Hepatocyte (in vitro differentiated cells): ENCODE results near the gene SUMO4. TPM values are rescaled to one million over a fixed set of nuclear protein-coding genes. Genes with fewer than 3 reads are reported as not detected.

Source experiments
- DNase-seq: peaks from one replicate; pipeline ENCODE4 v3.0.0-alpha.2; 2016; ENCODE audit warnings: low spot score
- H2AFZ ChIP-seq: fragments of 200-600 bp; sonication (generic); 2 replicates; pipeline ENCODE4 v1.6.0; 2016; ENCODE audit warnings: antibody characterized with exemption, mild to moderate bottlenecking
- H3K27ac ChIP-seq: fragments of 200-600 bp; sonication (generic); 2 replicates; pipeline ENCODE4 v1.5.1; 2016; ENCODE audit warnings: mild to moderate bottlenecking
- H3K27me3 ChIP-seq: fragments of 200-600 bp; sonication (generic); 2 replicates; pipeline ENCODE4 v1.6.1; 2016
- H3K36me3 ChIP-seq: fragments of 200-600 bp; sonication (generic); replicated peaks from 2 replicates; pipeline ENCODE4 v1.5.1; 2016; ENCODE audit warnings: low read depth; ENCODE audit not compliant: insufficient read depth
- H3K4me1 ChIP-seq: fragments of 200-600 bp; sonication (generic); 2 replicates; pipeline ENCODE4 v1.5.1; 2016; ENCODE audit warnings: mild to moderate bottlenecking, moderate library complexity; ENCODE audit not compliant: insufficient read depth
- H3K4me2 ChIP-seq: fragments of 200-600 bp; sonication (generic); 2 replicates; pipeline ENCODE4 v1.6.0; 2016
- H3K4me3 ChIP-seq: fragments of 200-600 bp; sonication (generic); 2 replicates; pipeline ENCODE4 v1.5.1; 2016; ENCODE audit warnings: mild to moderate bottlenecking
- H3K79me2 ChIP-seq: fragments of 200-600 bp; sonication (generic); 2 replicates; pipeline ENCODE4 v1.6.0; 2017; ENCODE audit warnings: mild to moderate bottlenecking
- H3K9me2 ChIP-seq: fragments of 200-600 bp; sonication (generic); replicated peaks from 2 replicates; pipeline ENCODE4 v1.6.0; 2017; ENCODE audit warnings: mild to moderate bottlenecking; ENCODE audit not compliant: insufficient read depth
- H3K9me3 ChIP-seq: fragments of 200-600 bp; sonication (generic); 2 replicates; pipeline ENCODE4 v1.5.1; 2016; ENCODE audit warnings: low read depth, mild to moderate bottlenecking
- H4K20me1 ChIP-seq: fragments of 200-600 bp; sonication (generic); 2 replicates; pipeline ENCODE4 v1.6.0; 2016; ENCODE audit warnings: mild to moderate bottlenecking; ENCODE audit not compliant: insufficient read depth, poor library complexity, severe bottlenecking
- EZH2 ChIP-seq: fragments of 200-600 bp; sonication (generic); IDR thresholded peaks from 2 replicates; pipeline ENCODE4 v1.6.1; 2016; ENCODE audit warnings: antibody characterized with exemption, mild to moderate bottlenecking, borderline replicate concordance
- EZH2phosphoT487 ChIP-seq: fragments of 200-600 bp; sonication (generic); IDR thresholded peaks from one replicate; pipeline ENCODE4 v1.6.1; 2018; ENCODE audit warnings: antibody characterized with exemption, mild to moderate bottlenecking, low read depth, moderate library complexity; ENCODE audit not compliant: unreplicated experiment, severe bottlenecking
- WGBS: methylation state at CpG from one replicate; pipeline ENCODE4 v1.1.6; 2016; ENCODE audit warnings: low lambda C conversion rate; ENCODE audit errors: missing lambda C conversion rate; 5-methylcytosine and 5-hydroxymethylcytosine counted together
- polyA plus RNA-seq: library from polyadenylated mRNA; unstranded; fragments of >200 nt; fragmentation: Nextera tagmentation; extraction: Ambion mirVana; gene quantifications from 2 replicates; pipeline ENCODE4 v1.2.1, GENCODE V29; 2016
- total RNA-seq: library from RNA; depleted of rRNA; stranded (reverse); fragments of >200 nt; gene quantifications from 2 replicates; pipeline ENCODE4 v1.2.3, GENCODE V29; 2014
- TF ChIP-seq, protein P1 (sequence below): fragments of 200-600 bp; sonication (generic); IDR thresholded peaks from 2 replicates; pipeline ENCODE4 v1.5.1; 2016; ENCODE audit warnings: antibody characterized with exemption, mild to moderate bottlenecking; ENCODE audit not compliant: poor library complexity

The SUMO4 gene
- total and polyA plus RNA-seq, 2 experiments from 2014 or later = 0.36 to 2.6 TPM

DNA sequence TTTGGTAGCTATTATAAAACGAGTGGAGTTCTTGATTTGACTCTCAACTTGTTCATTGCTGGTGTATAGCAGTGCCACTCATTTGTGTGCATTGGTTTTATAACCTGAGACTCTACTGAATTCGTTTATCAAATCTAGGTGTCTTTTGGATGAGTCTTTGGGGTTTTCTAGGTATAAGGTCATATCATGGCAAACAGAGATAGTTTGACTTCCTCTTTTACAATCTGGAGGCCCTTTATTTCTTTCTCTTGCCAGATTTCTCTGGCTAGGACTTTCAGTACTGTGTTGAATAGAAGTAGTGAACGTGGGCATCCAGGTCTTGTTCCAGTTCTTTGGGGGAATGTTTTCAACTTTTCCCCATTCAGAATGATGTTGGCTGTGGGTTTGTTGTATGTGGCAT, 38.8 kb downstream of the SUMO4 start:
- Histone ChIP-seq H3K79me2 (no peaks in the 10 kb centered on the region), H3K4me2 (no peak overlapping the region), H3K9me3 (no peaks in the 10 kb centered on the region), H4K20me1 (no peaks in the 10 kb centered on the region), H3K27ac (no peak overlapping the region), H3K4me1 (peaks cover 16% of the 10 kb centered on the region), H3K36me3 (no peaks in the 10 kb centered on the region), H3K4me3 (no peak overlapping the region), H2AFZ (no peak overlapping the region), H3K27me3 (no peaks in the 10 kb centered on the region), H3K9me2 (no peaks in the 10 kb centered on the region)
- TF ChIP-seq EZH2phosphoT487 = no peak
- no peak for TF ChIP-seq EZH2
- TF ChIP-seq, protein P1, sequence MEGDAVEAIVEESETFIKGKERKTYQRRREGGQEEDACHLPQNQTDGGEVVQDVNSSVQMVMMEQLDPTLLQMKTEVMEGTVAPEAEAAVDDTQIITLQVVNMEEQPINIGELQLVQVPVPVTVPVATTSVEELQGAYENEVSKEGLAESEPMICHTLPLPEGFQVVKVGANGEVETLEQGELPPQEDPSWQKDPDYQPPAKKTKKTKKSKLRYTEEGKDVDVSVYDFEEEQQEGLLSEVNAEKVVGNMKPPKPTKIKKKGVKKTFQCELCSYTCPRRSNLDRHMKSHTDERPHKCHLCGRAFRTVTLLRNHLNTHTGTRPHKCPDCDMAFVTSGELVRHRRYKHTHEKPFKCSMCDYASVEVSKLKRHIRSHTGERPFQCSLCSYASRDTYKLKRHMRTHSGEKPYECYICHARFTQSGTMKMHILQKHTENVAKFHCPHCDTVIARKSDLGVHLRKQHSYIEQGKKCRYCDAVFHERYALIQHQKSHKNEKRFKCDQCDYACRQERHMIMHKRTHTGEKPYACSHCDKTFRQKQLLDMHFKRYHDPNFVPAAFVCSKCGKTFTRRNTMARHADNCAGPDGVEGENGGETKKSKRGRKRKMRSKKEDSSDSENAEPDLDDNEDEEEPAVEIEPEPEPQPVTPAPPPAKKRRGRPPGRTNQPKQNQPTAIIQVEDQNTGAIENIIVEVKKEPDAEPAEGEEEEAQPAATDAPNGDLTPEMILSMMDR = no peak
- 86% methylated on average over 3 of the region's 3 CpGs for WGBS
- DNase-seq = no peak

DNA sequence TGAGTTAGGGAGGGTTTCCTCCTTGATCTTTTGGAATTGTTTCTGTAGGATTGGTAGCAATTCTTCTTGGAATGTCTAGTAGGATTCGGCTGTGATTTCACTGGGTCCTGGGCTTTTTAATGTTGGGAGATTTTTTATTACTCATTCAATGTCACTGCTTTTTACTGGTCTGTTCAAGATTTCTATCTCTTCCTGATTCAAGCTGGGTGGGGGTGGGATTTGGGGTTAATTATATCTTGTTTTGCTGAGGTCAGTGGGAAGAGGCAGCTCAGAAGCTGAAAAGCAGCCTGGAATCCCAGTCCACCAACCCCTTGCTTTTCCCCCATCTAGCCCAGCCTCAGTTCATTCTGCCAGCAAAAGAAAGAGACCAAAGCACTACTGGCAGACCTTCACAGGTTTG, 39.6 kb downstream of the SUMO4 start:
- no peaks in the 10 kb centered on the region for H3K9me2 ChIP-seq
- H2AFZ ChIP-seq = no peak overlapping the region
- TF ChIP-seq EZH2phosphoT487 (no peak), EZH2 (no peak)
- TF ChIP-seq, protein P1 = no peak
- H4K20me1 ChIP-seq = no peaks in the 10 kb centered on the region
- H3K4me1 ChIP-seq = peaks cover 16% of the 10 kb centered on the region
- H3K4me3 ChIP-seq = no peak overlapping the region
- no peaks in the 10 kb centered on the region for H3K36me3 ChIP-seq
- H3K79me2 ChIP-seq = no peaks in the 10 kb centered on the region
- H3K27me3 ChIP-seq = no peaks in the 10 kb centered on the region
- H3K27ac ChIP-seq = no peak overlapping the region
- WGBS = 89% methylated on average over 1 of the region's 1 CpG
- no peak for DNase-seq
- no peaks in the 10 kb centered on the region for H3K9me3 ChIP-seq
- H3K4me2 ChIP-seq = no peak overlapping the region

DNA sequence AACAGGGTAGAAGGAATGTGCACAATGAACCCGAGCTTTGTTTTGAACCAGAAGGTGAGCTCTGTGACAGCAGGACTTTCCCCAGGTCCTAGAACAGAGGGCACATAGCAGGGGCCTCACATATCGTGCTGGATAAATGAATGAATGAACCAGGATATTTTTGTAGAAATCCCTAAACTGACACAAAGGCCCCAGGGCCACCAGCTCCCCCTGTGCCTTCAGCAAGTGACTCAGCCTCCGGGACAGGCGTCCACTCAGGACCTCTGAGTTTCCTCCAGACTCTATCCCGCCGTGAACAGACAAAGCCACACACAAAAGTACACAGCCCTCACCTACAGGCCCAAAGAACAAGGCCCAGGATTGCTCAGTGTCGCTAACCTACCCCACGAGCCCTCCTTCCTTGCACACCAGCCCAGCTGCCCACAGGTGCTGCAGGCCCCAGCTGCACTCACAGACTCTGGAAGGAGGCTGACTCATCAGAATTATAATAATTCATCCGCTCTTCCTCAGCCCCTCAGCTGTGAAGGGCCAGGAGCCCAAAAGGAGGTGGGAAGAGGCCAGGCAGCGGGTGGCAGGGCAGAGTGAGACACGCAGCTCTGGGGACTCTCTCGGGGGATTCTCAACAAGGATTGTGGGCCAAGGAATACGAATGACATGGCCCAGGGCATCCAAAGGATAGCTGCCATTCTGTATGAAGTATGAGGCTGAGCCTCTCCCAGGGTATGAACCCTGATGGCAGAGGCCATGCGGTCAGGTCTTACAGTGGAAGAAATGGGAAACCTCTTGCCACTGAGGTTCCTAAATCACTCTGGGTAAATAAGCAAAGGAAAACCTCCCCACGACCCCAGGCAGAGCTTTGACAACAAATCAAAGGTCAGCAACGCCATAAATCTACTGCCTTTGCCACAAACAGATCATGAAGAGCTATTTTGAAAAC, 40.9 kb downstream of the SUMO4 start:
- peak overlapping the region; percentile 38 for H2AFZ ChIP-seq
- H4K20me1 ChIP-seq = no peaks in the 10 kb centered on the region
- H3K9me2 ChIP-seq = no peaks in the 10 kb centered on the region
- peak overlapping the region; percentile 21 for H3K27ac ChIP-seq
- TF ChIP-seq EZH2 = no peak
- TF ChIP-seq, protein P1 = no peak
- TF ChIP-seq EZH2phosphoT487 = no peak
- DNase-seq = no peak
- H3K9me3 ChIP-seq = no peaks in the 10 kb centered on the region
- H3K79me2 ChIP-seq = no peaks in the 10 kb centered on the region
- H3K36me3 ChIP-seq = no peaks in the 10 kb centered on the region
- 76% methylated on average over 16 of the region's 16 CpGs for WGBS
- peaks cover 16% of the 10 kb centered on the region for H3K4me1 ChIP-seq
- H3K4me3 ChIP-seq = no peak overlapping the region
- no peak overlapping the region for H3K4me2 ChIP-seq
- H3K27me3 ChIP-seq = no peaks in the 10 kb centered on the region
